Heart left ventricle (tissue), 13 donors: Measurements from ENCODE around the gene TPP2.

Experiments
- CTCF ChIP-seq, 12 donors: fragments of 200-600 bp; sonication (generic) in 4 of 12; IDR thresholded peaks; one replicate each; pipeline versions ENCODE4 v1.5.0 to v1.8.0; 2018 to 2022; ENCODE audit warnings: antibody characterized with exemption in 12 of 12, mild to moderate bottlenecking in 5 of 12
- POLR2A ChIP-seq, 2 donors: fragments of 450-650 bp; IDR thresholded peaks; one replicate each; pipeline ENCODE4 v1.6.1; 2017; ENCODE audit warnings: antibody characterized with exemption in 2 of 2, mild to moderate bottlenecking in 2 of 2, moderate library complexity in 2 of 2
- donor health status: ischemic (EF 13 %, LVEDD 7.1; RV severe dilation, severe dysfunction).
- donor health status: DM: no; HTN: yes; CAD: no.
- donor health status: DM: no; HTN: no; CAD: no.
- donor health status: ischemic (EF 25% LVEDD 6.9; RV normal size, moderate dysfunction).
- donor health status: ischemic (EF 25% LVEDD 5.7; RV mildly dilated, moderate dysfunction).
- donor health status: ischemic (EF 35%, LVEDD 5.7; RV mildly dilated, moderate dysfunction).
- donor health status: nonischemic (EF 11% LVEDD 7.7; RV severe dilation, severe dysfunction).
- donor health status: DM: yes; HTN: yes; CAD: no.
- donor health status: PGD.
- donor health status: ischemic (EF 29% LVEDD 5.4; RV normal size, mild dysfunction).
- donor health status: nonischemic (EF 23%, LVEDD 6.1; RV moderate dilation, normal function).

GRCh38 chr13:102654756-102655155 is 58.0 kb downstream of the TPP2 start:
- no peak for TF ChIP-seq CTCF (IDR thresholded peaks at IDR 0.05)
- TF ChIP-seq POLR2A (IDR thresholded peaks at IDR 0.05), result no peak
